NOMO-1 (cell line): ENCODE data around the gene RAD51B.

Experiments
- DNase-seq, 2 experiments: peaks; one replicate each; lab custom pipeline; 2025; ENCODE audit not compliant: unreplicated experiment in 2 of 2; lab: John Stamatoyannopoulos, UW

RAD51B gene

GRCh38 chr14:68469208-68469713 is 649.7 kb downstream of the RAD51B start:
- no peak for DNase-seq

DNA sequence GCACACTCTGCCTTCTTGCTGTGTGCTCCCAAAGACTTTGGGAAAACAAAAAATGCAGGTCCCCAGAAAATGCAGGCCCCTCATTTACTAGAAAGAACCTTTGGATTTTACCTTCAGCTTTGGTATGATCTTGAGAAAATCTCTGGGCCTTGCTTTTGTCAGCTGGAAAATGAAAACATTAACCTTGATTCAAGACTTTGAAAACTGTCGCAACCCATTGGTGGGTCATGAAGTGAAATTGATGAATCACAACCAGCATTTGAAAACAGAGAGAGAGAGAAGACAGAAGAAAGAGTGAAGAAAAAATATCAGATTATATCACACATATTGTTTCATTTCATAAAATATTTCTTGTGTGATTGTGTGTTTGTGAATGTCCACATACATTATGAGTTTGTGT is 650.8 kb downstream of the RAD51B start:
- DNase-seq = no peak

GRCh38 chr14:68471029-68471963 is 651.7 kb downstream of the RAD51B start:
- peak; percentile 44 to 65 for DNase-seq

DNA sequence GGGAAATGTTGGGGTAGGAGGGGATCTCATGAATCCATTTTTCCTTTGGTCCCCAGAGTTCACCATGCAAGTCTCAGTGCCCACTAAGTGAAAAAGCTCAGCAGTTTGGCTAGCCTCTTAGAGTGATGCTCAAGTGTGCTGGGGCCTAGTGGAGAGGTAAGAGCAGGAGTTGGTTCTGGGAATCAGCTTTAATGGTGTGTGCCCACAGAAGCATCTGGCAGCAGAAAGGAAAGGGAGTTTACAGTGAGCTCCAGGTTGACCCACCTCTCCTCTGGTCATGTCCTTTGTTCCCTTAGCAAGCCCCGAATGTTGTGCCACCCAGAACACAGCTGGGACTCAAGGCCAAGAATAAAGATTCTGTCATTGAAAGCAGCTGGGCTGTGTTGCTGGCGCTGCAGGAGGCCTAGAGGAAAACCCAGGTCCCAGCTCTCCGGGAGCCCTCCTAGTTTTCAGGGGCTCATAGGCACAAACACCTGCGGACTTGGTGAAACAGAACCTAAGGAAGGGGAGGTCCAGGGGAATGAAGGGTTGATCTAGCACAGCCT is 652.5 kb downstream of the RAD51B start:
- no peak for DNase-seq

DNA sequence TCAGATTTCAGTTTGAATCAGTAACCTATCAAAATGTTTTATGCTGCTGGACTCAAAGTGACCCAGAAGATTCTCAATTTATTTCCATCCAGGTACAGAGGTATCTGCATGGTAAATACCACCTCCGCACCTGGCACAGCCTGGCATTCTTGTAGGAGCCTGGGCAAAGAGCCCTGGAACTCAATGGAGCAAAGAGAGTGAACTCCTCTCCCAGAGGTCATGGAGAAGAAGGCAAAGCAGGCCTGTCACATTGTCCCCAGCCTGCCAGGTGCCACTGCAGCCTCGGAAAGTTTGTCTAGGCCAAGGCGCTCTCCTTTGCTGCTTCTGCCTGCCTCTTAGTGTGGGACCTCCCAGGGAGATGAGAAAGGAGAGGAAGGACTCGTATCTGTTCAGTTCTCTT is 653.5 kb downstream of the RAD51B start:
- DNase-seq = no peak

DNA sequence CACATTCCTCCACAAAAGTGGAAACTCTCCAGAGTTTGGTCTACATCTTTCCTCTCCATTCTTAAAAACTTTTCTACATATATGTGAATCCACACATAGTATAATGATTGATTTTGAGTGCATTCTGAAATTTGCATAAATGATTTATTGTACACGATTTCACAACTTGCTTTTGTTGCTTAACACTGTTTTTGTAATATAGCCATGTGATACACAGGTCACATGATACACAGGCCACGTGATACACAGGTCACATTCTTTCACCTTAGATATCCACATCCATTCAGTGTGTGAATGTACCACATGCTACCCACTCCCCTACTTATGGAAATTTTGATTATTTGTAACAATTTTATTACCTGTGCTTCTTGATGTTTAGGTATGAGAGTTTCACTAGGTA is 654.2 kb downstream of the RAD51B start:
- DNase-seq = no peak

- no peak for DNase-seq
Measured at GRCh38 chr14:68474741-68475140, 655.2 kb downstream of the RAD51B start.

DNA sequence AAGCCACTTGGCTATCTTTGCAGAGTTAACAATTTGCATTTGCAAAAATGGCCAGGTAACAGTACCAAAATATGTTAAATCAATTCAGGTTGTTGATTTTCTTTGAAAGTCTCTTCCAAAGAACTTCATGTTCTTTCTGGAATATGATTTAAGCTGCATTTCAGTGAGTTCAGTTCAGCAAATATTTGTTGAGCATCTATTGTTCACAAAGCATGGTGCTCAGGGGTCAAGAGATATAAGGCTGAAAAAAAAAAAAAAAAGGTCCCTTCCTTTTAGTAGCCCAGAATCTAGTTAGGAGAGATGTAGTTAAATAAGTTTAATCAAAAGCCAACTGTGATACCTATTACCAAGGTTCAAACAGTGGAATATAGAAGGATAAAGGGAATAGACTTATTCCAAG is 656.2 kb downstream of the RAD51B start:
- DNase-seq = no peak

DNA sequence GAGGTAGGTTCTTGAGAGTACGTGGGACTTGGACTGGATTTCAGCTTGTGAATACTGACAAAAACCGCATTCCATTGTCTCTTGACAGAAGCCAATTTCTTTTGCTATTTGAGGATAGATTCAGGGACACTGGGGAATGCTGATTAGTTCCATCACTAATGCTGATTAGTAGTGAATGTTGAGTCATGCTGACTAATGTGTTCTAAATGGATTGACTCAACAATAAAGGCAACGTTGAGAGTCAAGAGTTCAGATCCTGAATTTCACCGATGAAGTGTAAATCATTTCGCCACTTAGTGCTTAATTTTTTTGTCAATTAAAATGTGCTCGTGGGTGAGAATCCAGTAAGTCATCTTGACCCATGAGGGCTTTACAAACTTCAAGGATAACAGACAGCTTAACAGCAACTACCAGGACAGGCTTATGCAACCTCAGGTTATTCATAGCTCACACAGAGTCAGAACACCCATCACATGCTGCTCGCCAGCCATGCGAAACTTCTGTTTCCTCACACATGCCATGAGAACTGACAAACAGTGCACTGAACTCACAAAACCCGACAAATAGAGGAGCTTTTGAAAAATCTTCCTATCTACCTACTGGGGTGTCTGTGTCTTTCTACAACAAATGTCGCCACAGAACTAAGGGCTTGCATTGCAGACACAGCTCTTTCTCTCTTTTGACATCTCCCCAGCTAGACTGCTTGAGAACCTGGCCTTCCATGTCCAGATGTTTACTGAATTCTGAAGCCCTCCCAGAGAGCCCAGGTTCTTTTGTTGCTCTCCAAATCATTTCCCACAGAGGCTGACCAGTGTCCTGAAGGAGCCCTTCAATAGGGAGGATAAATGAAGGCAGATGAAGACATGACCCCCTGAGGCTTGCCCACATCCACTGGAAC is 656.9 kb downstream of the RAD51B start:
- peak; percentile 67 to 86 for DNase-seq

GRCh38 chr14:68477110-68477455 is 657.5 kb downstream of the RAD51B start:
- no peak for DNase-seq

- no peak for DNase-seq
Measured at GRCh38 chr14:68477461-68478085, 658.0 kb downstream of the RAD51B start.

- no peak for DNase-seq
Measured at GRCh38 chr14:68479247-68479646, 659.7 kb downstream of the RAD51B start.

GRCh38 chr14:68482018-68482417 is 662.4 kb downstream of the RAD51B start:
- DNase-seq = no peak

DNA sequence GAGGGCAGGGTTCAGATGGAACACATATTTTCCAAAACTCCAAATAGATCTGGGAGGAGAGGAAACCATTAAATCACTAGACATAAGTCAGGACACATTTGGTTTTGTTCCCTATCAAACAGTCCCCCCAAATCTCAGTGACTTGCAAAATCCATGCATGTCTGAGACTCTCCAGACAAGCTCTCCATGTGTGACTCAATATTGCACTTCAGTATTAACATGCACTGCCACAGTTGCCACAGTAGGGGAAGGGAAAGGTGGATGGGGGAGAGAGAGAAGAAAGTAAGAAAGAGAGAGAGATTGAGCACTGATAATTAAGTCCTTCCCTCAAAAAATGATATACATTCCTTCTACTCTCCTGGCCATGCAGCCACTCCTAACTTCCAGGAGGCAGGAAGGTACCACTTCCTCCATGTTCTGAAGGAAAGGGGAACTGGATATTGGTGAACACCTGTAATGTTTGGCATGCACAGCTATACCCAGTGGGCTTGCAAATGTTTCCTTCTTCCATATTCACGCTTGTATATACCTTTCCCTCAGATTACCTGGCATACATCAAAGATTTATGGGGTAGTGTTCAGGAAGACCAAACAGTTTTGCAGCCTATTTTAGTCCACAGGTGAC is 663.3 kb downstream of the RAD51B start:
- DNase-seq = no peak

DNA sequence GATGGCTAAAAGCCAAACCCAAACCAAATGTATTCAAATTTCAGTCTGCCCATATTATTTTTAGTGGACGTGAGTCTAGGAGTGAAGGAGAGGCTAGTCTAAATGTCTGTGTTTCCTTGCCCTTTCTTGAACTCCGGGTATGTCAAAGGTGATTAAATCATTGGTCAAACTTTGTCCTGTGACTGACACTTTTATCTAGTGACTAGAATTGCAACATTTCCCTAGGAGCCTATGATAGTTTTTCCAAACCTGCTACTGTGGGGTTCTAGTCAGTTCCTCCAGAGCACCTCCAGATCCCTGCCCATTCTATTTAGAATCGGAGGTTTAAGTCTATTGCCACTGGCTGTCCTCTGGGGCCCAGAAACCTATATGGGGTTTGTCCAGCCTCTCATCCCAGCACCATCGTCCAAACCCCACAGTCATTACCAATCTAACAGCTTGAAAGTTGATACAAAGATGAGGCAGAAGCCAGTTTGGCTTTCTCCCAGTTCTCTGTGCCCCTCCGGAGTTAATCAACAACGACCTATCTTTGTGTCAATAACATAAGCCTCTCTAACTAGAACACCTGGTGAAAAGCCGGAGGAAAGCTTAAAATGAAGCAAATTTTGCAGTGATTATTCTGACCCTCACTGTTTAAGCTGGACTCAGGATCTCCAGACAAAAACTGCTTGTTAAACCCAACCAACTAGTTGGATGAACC is 666.6 kb downstream of the RAD51B start:
- DNase-seq = no peak

DNA sequence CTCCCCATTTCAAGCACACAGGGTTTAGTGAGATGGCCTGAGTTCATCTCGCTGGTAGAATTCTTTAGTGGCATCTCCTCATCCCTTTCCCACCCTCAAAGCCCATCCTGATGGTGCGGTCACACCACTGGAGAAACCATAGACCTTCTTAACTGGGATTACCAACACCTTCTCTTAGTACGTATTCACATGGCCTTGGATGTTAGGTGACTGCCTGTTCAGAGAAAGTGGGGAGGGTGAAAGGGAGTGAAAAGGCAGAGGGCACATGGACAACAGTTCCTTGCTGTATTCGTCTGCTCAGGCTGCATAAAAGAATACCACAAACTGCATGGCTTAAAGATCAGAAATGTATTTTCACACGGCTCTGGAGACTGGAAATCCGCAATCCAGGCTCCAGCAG is 667.2 kb downstream of the RAD51B start:
- no peak for DNase-seq

DNA sequence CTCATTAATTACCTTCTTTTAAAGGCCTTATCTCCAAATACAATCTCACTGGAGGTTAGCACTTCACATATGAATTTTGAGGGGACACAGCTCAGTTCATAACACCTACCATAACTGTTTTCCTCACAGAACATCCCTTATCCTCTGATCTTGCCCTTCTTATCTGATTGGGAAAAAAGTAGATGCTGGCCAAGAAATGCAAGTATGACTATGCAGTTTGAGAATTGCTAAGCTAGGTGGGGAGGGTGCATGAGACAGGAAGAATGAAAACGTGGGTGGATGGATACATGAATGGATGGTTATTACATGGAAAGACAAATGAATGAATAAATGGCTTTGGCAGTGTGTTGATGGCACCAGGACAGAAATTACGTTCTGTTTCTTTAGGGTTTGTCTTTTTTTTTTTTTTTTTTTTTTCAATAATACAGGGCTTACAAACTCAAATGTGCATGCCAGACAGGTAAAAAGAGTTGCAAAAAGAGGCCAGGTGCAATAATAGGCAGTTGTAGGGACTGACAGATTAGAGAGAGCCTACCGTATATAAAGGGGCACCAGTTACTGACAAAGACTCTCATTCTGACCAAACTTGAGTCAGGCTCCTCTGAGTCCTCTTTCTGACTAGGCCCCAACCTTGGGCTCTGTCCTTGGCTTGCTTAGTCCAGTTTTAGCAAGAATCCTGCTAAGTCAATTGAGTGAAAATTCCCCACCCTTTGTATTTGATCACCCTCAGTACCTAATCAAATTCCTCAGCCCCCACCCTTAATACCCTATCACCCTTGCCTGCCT is 668.4 kb downstream of the RAD51B start:
- DNase-seq = no peak

DNA sequence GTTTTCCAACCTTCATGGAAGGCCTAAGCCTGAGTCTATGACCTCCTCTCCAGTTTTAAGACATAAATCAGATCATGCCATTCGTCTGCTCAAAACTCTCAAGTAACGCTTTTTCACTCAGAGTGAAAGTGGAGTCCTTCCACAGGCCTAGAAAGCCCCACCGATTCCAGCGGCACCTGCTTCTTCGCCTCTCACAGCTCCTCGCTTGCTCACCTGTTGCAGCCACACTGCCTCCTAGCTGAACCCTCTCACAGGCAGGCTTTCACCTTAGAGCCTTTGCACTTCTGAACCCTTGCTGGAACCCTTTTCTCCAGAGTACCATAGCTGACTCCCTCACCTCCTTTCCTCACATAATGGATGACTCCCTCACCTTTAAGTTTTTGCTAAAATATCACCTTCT is 672.2 kb downstream of the RAD51B start:
- no peak for DNase-seq
